Measurements from ENCODE around the gene CIB4. TPM values are rescaled to one million over a fixed set of nuclear protein-coding genes. Genes with fewer than 3 reads are reported as not detected.
"Not testable (repeated sequence)": the region's sequence is repeated elsewhere in the genome, so short reads cannot be mapped to it uniquely, and the experiment has no call there.

CIB4 gene
- total RNA-seq, 4 donors from 2014 or later, result not detected

GRCh38 chr2:26567534-26567933 is 73.6 kb downstream of the CIB4 start:
- no peaks in the 10 kb centered on the region for H3K9me3 ChIP-seq
- no peak overlapping the region for H3K27ac ChIP-seq (replicated peaks in 1 of 4)
- 79% methylated on average over 3 of the region's 3 CpGs for WGBS
- TF ChIP-seq POLR2AphosphoS5 (IDR thresholded peaks at IDR 0.05) (no peak), EP300 (IDR thresholded peaks at IDR 0.05) (no peak)
- H3K27me3 ChIP-seq, result peaks cover 0 to 34% (median 0%) of the 10 kb centered on the region in 4 donors
- DNase-seq (ENCODE audit: extremely low spot score), result no peak
- intact Hi-C loops (cut with DNase I), result no loop called here
- no peaks in the 10 kb centered on the region for H3K36me3 ChIP-seq
- H3K4me1 ChIP-seq, result peaks cover 10 to 13% (median 13%) of the 10 kb centered on the region in 4 donors
- H3K4me3 ChIP-seq, result no peak overlapping the region

- Histone ChIP-seq H3K4me1 (peaks cover 16 to 20% (median 19%) of the 10 kb centered on the region in 4 donors), H3K27me3 (peaks cover 0 to 42% (median 0%) of the 10 kb centered on the region in 4 donors)
- DNase-seq (ENCODE audit: extremely low spot score); intact Hi-C loops (cut with DNase I); H3K36me3 ChIP-seq; H3K27ac ChIP-seq (replicated peaks in 1 of 4); H3K4me3 ChIP-seq; H3K9me3 ChIP-seq: not testable (repeated sequence)
- 89% methylated on average over 1 of the region's 1 CpG for WGBS
These were observed 74.4 kb downstream of the CIB4 start for GRCh38 chr2:26566731-26567130.

GRCh38 chr2:26566081-26566375 is 75.1 kb downstream of the CIB4 start:
- no peak overlapping the region for H3K27ac ChIP-seq (replicated peaks in 1 of 4)
- intact Hi-C loops (cut with DNase I), result no loop called here
- peaks cover 0 to 49% (median 0%) of the 10 kb centered on the region in 4 donors for H3K27me3 ChIP-seq
- 95% methylated on average over 4 of the region's 6 CpGs for WGBS
- DNase-seq (ENCODE audit: extremely low spot score), result no peak
- no peaks in the 10 kb centered on the region for H3K9me3 ChIP-seq
- no peaks in the 10 kb centered on the region for H3K36me3 ChIP-seq
- H3K4me1 ChIP-seq, result peaks cover 16 to 20% (median 19%) of the 10 kb centered on the region in 4 donors
- H3K4me3 ChIP-seq, result no peak overlapping the region
- TF ChIP-seq EP300 (IDR thresholded peaks at IDR 0.05) (no peak), CTCF (IDR thresholded peaks at IDR 0.05) (no peak), POLR2AphosphoS5 (IDR thresholded peaks at IDR 0.05) (no peak), POLR2A (IDR thresholded peaks at IDR 0.05; ENCODE audit: low read depth) (no peak)

DNA sequence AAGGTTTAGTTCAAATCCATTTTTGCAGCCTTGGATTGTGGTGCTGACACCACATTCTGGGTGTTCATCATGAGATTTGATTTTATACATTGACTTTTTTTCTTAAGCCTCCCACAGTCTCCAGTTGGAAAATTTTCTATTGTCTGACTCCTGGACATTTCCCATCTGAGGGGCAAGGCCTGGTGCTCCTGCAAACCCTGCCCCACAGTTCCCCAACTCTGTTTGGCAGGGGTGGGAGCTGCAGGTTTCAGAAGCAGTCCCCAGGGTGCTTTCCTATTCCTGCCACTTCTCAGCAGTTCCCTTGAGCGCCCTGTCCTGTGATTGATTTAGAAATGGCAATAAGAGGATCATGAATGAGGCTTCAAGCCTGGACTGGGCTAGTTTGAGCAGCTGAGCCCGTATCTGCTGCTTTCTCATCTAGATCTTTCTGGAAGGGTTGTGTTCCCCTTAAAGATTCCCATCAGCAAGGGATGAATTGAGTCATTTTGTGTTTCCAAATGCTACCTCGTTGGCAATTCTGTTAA is 77.0 kb downstream of the CIB4 start:
- 93% methylated on average over 3 of the region's 3 CpGs for WGBS
- no peaks in the 10 kb centered on the region for H3K9me3 ChIP-seq
- H3K27ac ChIP-seq (replicated peaks in 1 of 4), result no peak overlapping the region
- DNase-seq (ENCODE audit: extremely low spot score), result no peak
- no peak for TF ChIP-seq POLR2AphosphoS5 (IDR thresholded peaks at IDR 0.05)
- TF ChIP-seq EP300 (IDR thresholded peaks at IDR 0.05), result no peak
- TF ChIP-seq POLR2A (IDR thresholded peaks at IDR 0.05; ENCODE audit: low read depth), result no peak
- no peak for TF ChIP-seq CTCF (IDR thresholded peaks at IDR 0.05)
- peaks cover 0 to 55% (median 0%) of the 10 kb centered on the region in 4 donors for H3K27me3 ChIP-seq
- H3K4me3 ChIP-seq, result no peak overlapping the region
- intact Hi-C loops (cut with DNase I), result no loop called here
- H3K36me3 ChIP-seq, result no peaks in the 10 kb centered on the region
- peaks cover 16 to 20% (median 19%) of the 10 kb centered on the region in 4 donors for H3K4me1 ChIP-seq

- WGBS, result 81% methylated on average over 5 of the region's 5 CpGs
- intact Hi-C loops (cut with DNase I), result no loop called here
These were observed 77.5 kb downstream of the CIB4 start for GRCh38 chr2:26563686-26564085.

More at GRCh38 chr2:26563686-26564085, 77.5 kb downstream of the CIB4 start:
- Histone ChIP-seq H3K36me3 (no peaks in the 10 kb centered on the region), H3K4me3 (no peak overlapping the region), H3K27ac (replicated peaks in 1 of 4) (no peak overlapping the region), H3K4me1 (peaks cover 16 to 20% (median 19%) of the 10 kb centered on the region in 4 donors), H3K9me3 (no peaks in the 10 kb centered on the region), H3K27me3 (peaks cover 0 to 56% (median 0%) of the 10 kb centered on the region in 4 donors)
- no peak for TF ChIP-seq POLR2AphosphoS5 (IDR thresholded peaks at IDR 0.05)
- TF ChIP-seq POLR2A (IDR thresholded peaks at IDR 0.05; ENCODE audit: low read depth), result no peak
- no peak for TF ChIP-seq EP300 (IDR thresholded peaks at IDR 0.05)
- TF ChIP-seq CTCF (IDR thresholded peaks at IDR 0.05), result no peak
- DNase-seq (ENCODE audit: extremely low spot score), result no peak
